Measurements from ENCODE around the gene LOX. TPM values are rescaled to one million over a fixed set of nuclear protein-coding genes. Genes with fewer than 3 reads are reported as not detected.

Gene LOX
- total and polyA plus RNA-seq, 9 of the 15 experiments (the other 6 are each of a cell fraction or from before 2014, with no cell fraction given) = 0.06 to 0.09 TPM; not detected in 7

DNA sequence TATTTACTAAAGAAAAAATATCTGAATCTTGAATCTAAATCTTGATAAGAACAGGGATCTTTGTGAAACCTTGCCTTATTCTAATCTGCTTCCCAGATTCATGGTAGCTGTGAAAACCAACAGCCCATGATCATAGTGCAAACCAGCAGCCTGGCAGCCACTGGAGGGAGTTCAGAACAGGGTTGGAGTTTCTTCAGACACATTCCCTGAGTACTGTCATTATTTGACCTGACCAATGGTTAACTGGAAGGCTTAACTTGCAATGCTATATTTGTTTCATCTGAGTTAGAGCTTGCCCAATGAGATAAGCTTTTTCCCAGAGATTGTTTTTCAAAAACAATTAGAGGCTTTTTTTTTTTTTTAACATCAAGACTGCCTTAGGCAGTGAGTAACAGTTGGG lies 47.8 kb downstream of the LOX start (continued):
- TF ChIP-seq, protein P1, sequence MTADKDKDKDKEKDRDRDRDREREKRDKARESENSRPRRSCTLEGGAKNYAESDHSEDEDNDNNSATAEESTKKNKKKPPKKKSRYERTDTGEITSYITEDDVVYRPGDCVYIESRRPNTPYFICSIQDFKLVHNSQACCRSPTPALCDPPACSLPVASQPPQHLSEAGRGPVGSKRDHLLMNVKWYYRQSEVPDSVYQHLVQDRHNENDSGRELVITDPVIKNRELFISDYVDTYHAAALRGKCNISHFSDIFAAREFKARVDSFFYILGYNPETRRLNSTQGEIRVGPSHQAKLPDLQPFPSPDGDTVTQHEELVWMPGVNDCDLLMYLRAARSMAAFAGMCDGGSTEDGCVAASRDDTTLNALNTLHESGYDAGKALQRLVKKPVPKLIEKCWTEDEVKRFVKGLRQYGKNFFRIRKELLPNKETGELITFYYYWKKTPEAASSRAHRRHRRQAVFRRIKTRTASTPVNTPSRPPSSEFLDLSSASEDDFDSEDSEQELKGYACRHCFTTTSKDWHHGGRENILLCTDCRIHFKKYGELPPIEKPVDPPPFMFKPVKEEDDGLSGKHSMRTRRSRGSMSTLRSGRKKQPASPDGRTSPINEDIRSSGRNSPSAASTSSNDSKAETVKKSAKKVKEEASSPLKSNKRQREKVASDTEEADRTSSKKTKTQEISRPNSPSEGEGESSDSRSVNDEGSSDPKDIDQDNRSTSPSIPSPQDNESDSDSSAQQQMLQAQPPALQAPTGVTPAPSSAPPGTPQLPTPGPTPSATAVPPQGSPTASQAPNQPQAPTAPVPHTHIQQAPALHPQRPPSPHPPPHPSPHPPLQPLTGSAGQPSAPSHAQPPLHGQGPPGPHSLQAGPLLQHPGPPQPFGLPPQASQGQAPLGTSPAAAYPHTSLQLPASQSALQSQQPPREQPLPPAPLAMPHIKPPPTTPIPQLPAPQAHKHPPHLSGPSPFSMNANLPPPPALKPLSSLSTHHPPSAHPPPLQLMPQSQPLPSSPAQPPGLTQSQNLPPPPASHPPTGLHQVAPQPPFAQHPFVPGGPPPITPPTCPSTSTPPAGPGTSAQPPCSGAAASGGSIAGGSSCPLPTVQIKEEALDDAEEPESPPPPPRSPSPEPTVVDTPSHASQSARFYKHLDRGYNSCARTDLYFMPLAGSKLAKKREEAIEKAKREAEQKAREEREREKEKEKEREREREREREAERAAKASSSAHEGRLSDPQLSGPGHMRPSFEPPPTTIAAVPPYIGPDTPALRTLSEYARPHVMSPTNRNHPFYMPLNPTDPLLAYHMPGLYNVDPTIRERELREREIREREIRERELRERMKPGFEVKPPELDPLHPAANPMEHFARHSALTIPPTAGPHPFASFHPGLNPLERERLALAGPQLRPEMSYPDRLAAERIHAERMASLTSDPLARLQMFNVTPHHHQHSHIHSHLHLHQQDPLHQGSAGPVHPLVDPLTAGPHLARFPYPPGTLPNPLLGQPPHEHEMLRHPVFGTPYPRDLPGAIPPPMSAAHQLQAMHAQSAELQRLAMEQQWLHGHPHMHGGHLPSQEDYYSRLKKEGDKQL (CRISPR knock-in tag; IDR thresholded peaks at IDR 0.05; ENCODE audit: borderline replicate concordance) = no peak
- no peak for TF ChIP-seq ZNF24 (IDR thresholded peaks at IDR 0.05)

DNA sequence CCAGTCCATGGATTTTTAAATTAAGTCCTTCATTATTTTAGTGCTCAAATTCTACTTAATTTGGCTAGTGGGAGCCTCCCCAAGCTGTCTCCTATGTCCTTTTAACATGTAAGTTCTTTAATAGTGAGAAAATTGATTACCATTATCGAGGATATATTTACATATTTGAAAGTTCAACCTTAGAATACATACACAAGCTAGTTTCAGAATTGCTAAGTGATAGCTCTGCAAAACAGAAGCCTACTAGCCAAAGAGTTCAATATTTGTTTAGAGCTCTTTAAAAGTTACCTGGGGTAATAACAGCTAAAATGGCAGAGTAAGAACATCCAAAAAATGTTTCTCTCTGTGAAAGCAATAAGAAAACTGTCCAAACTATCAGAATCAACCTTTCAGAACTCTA lies 48.2 kb downstream of the LOX start:
- FAIRE-seq (no peak), DNase-seq (ENCODE audit: extremely low read depth in 1 of 4, low spot score in 3 of 4) (no peak), ATAC-seq (no peak)
- WGBS (ENCODE audit: insufficient coverage, low coverage, missing lambda C conversion rate) = 100% methylated on average over 1 of the region's 1 CpG
- in situ Hi-C loops (cut with MboI) (no loop called here), intact Hi-C loops (cut with micrococcal nuclease) (loop anchor here (5.0 kb wide), 1 partner anchor 127 kb away; no protein-coding TSS in a partner anchor)
- BruUV-seq (replicated peaks) = no TSS peak
- no peaks in the 10 kb centered on the region for H3K27me3 ChIP-seq (ENCODE audit: control insufficient read depth in 2 of 2, insufficient read depth in 2 of 2, low read length in 2 of 2)
- no peak overlapping the region for H3K9ac ChIP-seq (ENCODE audit: insufficient read depth in 1 of 2, low read depth in 2 of 2, low read length in 2 of 2)
- POLR2A ChIA-PET = no interaction called here
- no peaks in the 10 kb centered on the region for H4K20me1 ChIP-seq (replicated peaks; ENCODE audit: control insufficient read depth, insufficient read depth, low read length)
- CTCF ChIA-PET (ENCODE audit: low intra/inter-chr PET ratio) = interaction anchor here (1.6 kb wide), 1 partner anchor 127 kb away, joined by 5 read pairs; no protein-coding TSS in a partner anchor
- no peak overlapping the region for H3K4me3 ChIP-seq
- H3K9me3 ChIP-seq (replicated peaks; ENCODE audit: control insufficient read depth, insufficient read depth, low read depth, low read length) = no peaks in the 10 kb centered on the region
- H3K4me1 ChIP-seq (replicated peaks in 1 of 2; ENCODE audit: control insufficient read depth in 2 of 2, insufficient read depth in 2 of 2, low read length in 2 of 2) = no peaks in the 10 kb centered on the region; a peak in 1 of 5 replicates
- no peak overlapping the region for H3K27ac ChIP-seq (ENCODE audit: extremely low read depth, low read depth, low read length)
- no peak overlapping the region for H2AFZ ChIP-seq (ENCODE audit: low read depth, low read length)
- no peaks in the 10 kb centered on the region for H3K9me1 ChIP-seq (ENCODE audit: control insufficient read depth, insufficient read depth, low read length)
- H3K4me2 ChIP-seq (ENCODE audit: insufficient read depth, low read length) = no peak overlapping the region
- no peaks in the 10 kb centered on the region for H3K79me2 ChIP-seq (ENCODE audit: control insufficient read depth, insufficient read depth, low read length)
- H3K36me3 ChIP-seq (ENCODE audit: control insufficient read depth, insufficient read depth, low read length) = peaks cover 35% of the 10 kb centered on the region; the same call in 2 of the 3 replicates
- TF ChIP-seq, protein P2, sequence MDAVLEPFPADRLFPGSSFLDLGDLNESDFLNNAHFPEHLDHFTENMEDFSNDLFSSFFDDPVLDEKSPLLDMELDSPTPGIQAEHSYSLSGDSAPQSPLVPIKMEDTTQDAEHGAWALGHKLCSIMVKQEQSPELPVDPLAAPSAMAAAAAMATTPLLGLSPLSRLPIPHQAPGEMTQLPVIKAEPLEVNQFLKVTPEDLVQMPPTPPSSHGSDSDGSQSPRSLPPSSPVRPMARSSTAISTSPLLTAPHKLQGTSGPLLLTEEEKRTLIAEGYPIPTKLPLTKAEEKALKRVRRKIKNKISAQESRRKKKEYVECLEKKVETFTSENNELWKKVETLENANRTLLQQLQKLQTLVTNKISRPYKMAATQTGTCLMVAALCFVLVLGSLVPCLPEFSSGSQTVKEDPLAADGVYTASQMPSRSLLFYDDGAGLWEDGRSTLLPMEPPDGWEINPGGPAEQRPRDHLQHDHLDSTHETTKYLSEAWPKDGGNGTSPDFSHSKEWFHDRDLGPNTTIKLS (IDR thresholded peaks at IDR 0.05; ENCODE audit: borderline replicate concordance, low read depth) = no peak
- TF ChIP-seq HEY1 (CRISPR knock-in tag; IDR thresholded peaks at IDR 0.05; ENCODE audit: borderline replicate concordance) (no peak), PCBP2 (IDR thresholded peaks at IDR 0.05; ENCODE audit: low read depth, low read length, poor library complexity, severe bottlenecking) (no peak), TCF7L2 (IDR thresholded peaks at IDR 0.05; ENCODE audit: low read depth, low read length) (no peak), KHSRP (IDR thresholded peaks at IDR 0.05) (no peak), CHD2 (IDR thresholded peaks at IDR 0.05; ENCODE audit: low read depth, low read length) (no peak), ETV5 (CRISPR knock-in tag; IDR thresholded peaks at IDR 0.05; ENCODE audit: low read depth) (no peak), HMGN3 (IDR thresholded peaks at IDR 0.05; ENCODE audit: borderline replicate concordance, extremely low read depth, insufficient read length, low read depth, low read length) (no peak), CBFA2T2 (conservative IDR thresholded peaks at IDR 0.05) (no peak), ASH1L (IDR thresholded peaks at IDR 0.05; ENCODE audit: borderline replicate concordance, low read depth, partially characterized antibody) (no peak), ZNF696 (CRISPR knock-in tag; conservative IDR thresholded peaks at IDR 0.05) (no peak), NR3C1 (CRISPR knock-in tag; IDR thresholded peaks at IDR 0.05) (no peak)

All from K562 (cell line).